ENCODE results near the gene WBP1.
A peak's percentile ranks its signal among the peaks of the same experiment; 100 is the strongest.
"Not testable (repeated sequence)": the region's sequence is repeated elsewhere in the genome, so short reads cannot be mapped to it uniquely, and the experiment has no call there.

Gene WBP1

GRCh38 chr2:74482801-74483674, 24.8 kb downstream of the WBP1 start, which contains the start of the genes CCDC142 and TTC31:
CCDC142 (minus strand) TSS chr2:74482998; CDS start chr2:74482837, 161 bp downstream.
TTC31 (plus strand) TSS chr2:74483081; CDS start chr2:74483096, 15 bp downstream.
- peak; percentile 88 to 90 for DNase-seq (ENCODE audit: low read depth in 2 of 2)

DNA sequence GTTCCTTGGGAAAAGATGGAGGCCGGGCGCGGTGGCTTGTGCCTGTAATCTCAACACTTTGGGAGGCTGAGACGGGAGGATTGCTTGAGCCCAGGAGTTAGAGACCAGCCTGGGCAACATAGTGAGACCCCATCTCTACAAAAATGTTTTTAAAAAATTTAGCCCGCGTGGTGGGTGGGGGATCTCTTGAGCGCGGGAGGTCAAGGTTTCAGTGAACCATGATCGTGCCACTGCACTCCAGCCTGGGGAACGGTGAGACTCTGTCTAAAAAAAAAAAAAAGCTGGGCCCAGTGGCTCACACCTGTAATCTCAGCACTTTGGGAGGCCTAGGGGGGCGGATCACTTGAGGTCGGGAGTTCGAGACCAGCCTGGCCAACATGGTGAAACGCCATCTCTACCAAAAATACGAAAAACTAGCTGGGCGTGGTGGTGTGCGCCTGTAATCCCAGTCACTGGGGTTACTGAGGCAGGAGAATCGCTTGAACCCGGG, 25.5 kb downstream of the WBP1 start:
- not testable (repeated sequence) for DNase-seq (ENCODE audit: low read depth in 2 of 2)

GRCh38 chr2:74486141-74486540, 27.9 kb downstream of the WBP1 start:
- DNase-seq (ENCODE audit: low read depth in 2 of 2) = no peak

GRCh38 chr2:74488643-74489481, 30.6 kb downstream of the WBP1 start:
- DNase-seq (ENCODE audit: low read depth in 2 of 2) = no peak

GRCh38 chr2:74489906-74490305, 31.7 kb downstream of the WBP1 start:
- no peak for DNase-seq (ENCODE audit: low read depth in 2 of 2)

DNA sequence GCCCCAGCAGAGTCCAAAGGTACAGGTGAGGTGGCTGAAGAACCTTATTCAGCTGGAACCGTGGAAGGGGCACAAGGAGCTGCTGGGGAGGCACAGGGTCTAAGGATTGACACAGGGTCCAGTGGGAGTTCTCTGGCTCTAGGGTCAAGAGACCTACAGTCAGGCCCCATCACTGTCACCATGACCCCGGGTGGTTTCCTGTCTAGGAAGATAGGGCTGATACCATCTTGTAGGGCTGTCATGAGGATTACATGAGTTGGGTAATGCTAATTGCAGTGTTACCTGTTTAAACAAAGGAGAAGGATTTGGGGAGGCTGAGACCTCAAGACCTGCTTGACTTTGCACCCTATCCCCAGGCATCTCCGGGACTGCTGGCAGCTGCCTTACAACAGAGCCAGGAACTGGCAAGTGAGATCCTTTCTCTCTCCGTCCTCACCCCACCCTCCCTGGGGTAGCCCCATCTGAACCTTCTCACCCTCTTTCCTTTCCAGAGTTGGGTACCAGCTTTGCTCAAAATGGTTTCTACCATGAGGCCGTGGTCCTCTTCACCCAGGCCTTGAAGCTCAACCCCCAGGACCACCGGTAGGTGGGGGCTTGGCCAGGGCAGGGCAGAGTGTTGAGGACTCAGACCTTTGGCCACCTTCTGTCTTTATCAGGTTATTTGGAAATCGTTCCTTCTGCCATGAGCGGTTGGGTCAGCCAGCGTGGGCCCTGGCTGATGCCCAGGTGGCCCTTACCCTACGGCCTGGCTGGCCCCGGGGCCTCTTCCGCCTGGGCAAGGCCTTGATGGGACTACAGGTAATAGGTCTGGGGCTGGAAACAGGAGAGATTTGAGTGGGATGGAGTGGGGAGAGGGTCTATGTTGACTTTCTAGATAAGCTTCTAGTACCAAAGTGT, 33.7 kb downstream of the WBP1 start:
- DNase-seq (ENCODE audit: low read depth in 2 of 2) = no peak

DNA sequence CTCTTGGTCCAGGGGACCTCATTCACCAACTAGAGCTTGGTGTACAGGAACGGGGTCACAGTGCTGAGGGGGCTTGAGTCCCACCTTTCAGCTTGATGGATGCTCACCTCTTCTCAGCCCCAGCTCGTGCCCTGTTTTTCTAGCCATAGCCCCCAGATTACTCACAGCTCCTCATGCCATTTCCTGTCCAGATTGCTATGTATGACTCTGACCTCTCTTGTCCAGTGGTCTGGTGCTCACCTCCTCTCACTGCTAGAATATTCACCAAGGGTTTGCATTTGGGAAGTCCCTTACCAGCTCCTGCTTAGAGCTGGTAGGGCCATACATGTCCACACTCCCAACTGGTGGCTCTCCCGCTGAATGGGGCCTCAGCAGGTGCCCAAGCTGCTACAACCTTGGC, 35.3 kb downstream of the WBP1 start:
- DNase-seq (ENCODE audit: low read depth in 2 of 2) = no peak

GRCh38 chr2:74495440-74495839, 37.2 kb downstream of the WBP1 start:
- no peak for DNase-seq (ENCODE audit: low read depth in 2 of 2)

DNA sequence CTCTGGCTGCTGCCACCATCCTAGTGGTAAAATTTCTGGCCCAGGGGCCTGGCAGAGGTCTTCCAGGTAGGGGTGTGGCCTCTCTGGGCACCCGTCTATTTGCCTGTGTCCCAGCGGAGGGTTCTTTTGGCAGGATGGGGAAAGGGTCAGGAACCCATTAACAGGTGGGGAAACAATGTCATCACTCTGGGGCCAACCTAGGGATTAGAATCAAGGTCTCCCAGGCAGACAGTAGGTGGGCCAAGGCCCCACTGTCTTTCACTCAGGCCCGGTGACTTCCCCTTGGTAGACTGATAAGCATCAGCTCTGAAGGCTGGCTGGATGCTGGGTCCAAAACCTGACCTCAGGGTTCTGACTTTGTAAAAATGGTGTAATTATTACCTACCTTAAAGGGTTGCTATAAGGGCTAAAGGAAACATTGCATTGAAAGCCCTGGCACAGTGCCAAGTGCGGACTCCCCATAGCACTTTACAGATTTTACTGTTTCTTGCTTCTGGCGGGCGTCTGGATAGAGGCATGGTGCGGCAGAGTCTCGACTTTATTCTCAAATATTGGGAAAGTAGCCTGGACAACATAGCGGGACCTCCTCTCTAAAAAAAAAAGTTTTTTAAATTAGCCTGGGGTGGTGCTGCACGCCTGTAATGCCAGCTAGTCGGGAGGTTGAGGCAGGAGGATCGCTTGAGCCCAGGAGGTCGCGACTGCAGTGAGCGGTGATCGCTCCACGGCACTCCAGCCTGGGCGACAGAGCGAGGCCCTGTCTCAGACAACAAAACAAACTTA, 38.9 kb downstream of the WBP1 start:
- no peak for DNase-seq (ENCODE audit: low read depth in 2 of 2)

DNA sequence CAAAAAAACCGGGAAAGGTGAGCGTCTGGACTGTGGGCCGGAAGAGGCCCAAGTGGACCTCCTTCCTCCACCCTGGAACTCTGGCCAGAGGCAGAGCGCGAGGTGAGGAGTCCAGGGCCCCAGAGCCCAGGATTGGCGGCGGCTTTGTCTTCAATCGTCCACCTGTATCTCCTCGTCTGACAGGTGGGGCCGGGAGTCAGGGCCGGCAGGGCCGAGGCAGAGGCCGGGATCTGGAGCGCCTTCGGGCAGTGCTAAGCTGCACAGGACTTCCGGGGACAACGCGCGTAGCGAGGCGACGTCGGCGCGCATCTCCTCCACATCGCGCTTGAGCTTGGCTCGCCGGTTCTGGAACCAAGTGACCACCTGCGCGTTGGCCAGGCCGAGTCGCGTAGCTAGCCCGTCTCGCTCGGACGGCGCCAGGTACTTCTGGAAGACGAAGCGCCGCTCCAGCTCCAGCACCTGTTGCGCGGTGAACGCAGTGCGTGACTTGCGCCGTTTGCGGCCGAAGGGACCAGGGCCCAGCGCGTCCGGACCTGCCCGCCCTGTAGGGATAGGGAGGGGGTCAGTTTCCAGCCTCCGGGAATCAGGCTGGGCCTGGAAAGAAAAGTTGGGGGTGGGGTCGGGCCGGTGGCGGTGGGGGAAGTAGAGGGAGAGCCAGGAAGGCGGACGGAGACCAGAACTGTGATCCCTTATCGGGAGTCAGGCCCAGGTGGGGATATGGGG, 39.7 kb downstream of the WBP1 start:
- no peak for DNase-seq (ENCODE audit: low read depth in 2 of 2)

DNA sequence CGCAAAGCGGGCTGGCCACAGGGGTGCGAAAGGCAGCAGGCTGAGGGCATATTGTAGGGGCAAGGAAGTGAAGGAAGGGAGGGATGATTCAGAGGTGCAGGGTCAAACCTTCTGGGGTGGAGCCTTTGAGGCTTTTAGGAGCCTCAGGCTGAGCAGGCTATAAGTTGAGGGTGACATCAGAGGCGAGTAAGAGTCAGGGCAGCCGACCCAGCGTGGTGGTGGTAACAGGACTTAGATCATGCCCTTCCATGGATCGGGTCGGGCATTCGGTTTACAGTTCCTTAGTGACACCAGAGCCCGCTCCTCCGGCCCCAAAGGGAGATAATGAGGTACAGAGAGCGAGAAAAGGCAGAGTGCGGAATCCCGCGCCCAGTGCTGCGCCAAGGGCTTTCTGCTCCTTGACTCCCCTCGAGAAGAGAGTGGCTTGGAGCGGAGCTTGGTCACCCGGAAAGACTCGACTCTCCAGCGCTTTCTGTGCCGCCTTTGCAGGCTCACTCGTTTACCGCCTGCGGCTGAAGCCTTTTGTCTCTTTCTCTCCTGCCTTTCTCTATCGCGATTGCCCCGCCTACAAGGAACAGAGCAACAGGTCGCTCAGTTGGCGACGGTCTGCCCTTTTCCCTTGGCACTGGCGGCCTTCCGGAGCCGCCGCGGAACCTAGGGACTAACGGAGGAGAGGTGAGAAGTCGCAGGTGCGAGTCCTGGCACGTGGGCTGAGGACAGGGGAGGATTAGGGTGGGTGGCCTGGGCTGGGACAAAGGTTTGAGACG, 40.4 kb downstream of the WBP1 start:
- no peak for DNase-seq (ENCODE audit: low read depth in 2 of 2)

- no peak for DNase-seq (ENCODE audit: low read depth in 2 of 2)
Measured at GRCh38 chr2:74499267-74499939, 41.2 kb downstream of the WBP1 start, which contains the start of gene LBX2. LBX2 (minus strand) TSS chr2:74499603; CDS start chr2:74499537, 66 bp downstream.

GRCh38 chr2:74499940-74500577, 41.8 kb downstream of the WBP1 start:
- no peak for DNase-seq (ENCODE audit: low read depth in 2 of 2)

- DNase-seq (ENCODE audit: low read depth in 2 of 2) = no peak
Measured at GRCh38 chr2:74500578-74500946, 42.3 kb downstream of the WBP1 start.

DNA sequence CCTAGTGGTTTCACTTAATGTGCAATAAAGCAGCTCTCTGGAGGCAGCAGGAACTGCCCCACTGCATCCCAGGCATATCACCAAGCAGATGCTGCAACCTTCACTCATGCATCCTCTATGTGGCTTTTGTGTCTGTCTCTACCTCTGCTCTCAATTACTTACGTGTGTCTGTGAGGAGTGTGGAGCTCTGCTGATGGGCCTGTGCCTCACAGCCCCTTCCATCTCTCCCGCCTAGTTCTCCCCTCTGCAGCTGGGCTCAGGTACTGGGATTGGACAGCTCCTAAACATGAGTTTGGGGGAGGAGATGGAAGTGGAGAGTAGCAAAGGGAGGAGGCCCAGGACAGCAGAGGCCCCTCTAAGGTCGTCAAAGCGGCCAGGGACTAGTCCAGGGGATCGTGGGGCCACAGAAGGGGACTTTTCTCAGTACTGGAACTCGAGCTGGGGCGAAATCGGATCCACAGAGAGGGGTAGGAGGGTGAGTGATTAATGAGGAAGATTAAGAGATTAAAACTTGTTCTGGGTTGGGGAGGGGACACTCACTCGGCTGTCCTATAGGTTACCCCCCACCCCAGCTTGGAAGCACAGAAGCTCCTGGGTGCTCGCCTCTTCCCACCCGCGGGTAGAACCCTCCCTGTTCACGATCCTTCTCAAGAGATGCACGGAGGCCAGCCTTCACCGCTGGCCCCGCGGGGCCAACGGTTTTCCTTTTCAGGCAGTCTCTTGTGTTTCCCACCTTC, 43.3 kb downstream of the WBP1 start:
- DNase-seq (ENCODE audit: low read depth in 2 of 2) = no peak

DNA sequence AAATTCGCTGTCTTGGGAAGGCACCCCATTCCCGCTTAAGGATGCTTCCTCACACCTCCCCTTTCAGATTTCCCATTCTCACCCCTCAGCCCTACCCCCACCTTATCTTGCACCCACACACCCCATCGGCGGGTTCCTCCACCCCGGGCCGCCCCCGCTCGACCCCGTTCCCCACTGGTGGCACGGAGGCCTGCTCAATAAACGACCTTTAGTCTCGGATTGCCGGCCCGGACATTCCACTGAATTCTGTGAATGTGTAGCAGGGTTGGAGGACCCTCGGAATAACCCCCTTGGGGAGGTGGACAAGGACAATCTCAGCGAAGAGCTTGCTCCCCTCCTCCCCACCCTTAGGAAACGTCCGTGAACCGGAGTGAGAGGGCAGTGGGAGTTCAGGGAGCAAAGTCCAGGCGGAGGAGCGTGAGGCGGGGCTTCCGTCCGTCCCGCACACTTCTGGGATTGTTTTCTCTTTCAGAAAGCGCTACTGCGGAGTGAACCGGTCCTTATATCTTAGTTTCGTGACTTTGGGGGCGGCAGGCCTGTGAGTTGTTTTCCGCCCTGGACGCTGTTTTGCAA, 44.0 kb downstream of the WBP1 start:
- DNase-seq (ENCODE audit: low read depth in 2 of 2) = no peak
